Measurements from ENCODE around the gene TOX3. TPM values are rescaled to one million over a fixed set of nuclear protein-coding genes. Genes with fewer than 3 reads are reported as not detected.

The TOX3 gene
- total RNA-seq, 1 donor from 2014 or later: not detected

GRCh38 chr16:52512297-52512987, 34.5 kb downstream of the TOX3 start:
- Mint-ChIP-seq H3K27me3 (ENCODE audit: low read depth) (no peaks in the 10 kb centered on the region), H3K4me1 (ENCODE audit: low read depth) (no peaks in the 10 kb centered on the region), H3K36me3 (ENCODE audit: low read depth) (no peaks in the 10 kb centered on the region), H3K4me3 (ENCODE audit: unreplicated experiment) (no peak overlapping the region), H3K27ac (ENCODE audit: unreplicated experiment) (no peak overlapping the region), H3K9me3 (ENCODE audit: low read depth) (no peaks in the 10 kb centered on the region)
- no peak for TF ChIP-seq CTCF (IDR thresholded peaks at IDR 0.05)
- DNase-seq (ENCODE audit: low spot score): no peak

DNA sequence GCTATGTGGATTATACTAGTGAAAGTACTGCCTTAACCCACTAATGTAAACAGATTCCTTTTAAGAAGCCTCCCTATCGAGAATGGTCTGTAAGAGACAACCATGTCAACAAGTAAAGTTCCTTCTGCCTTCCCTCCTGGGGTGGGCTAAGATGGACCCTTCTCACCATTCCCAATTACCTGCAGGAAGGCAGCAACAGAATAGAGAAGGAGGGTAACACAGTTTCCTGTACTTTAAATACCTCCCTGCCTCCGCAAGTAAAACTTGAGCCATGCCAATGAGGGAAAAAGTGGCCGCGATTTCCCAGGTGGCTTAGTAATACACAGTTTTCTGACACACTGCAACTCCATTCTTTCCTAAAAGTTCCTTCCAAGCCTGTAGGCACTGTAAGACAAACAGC, 45.2 kb downstream of the TOX3 start:
- DNase-seq (ENCODE audit: low spot score): no peak
- H3K36me3 Mint-ChIP-seq (ENCODE audit: low read depth): no peaks in the 10 kb centered on the region
- TF ChIP-seq CTCF (IDR thresholded peaks at IDR 0.05): no peak
- peaks cover 7% of the 10 kb centered on the region for H3K4me1 Mint-ChIP-seq (ENCODE audit: low read depth)
- no peak overlapping the region for H3K27ac Mint-ChIP-seq (ENCODE audit: unreplicated experiment)
- H3K4me3 Mint-ChIP-seq (ENCODE audit: unreplicated experiment): no peak overlapping the region
- H3K9me3 Mint-ChIP-seq (ENCODE audit: low read depth): no peaks in the 10 kb centered on the region
- H3K27me3 Mint-ChIP-seq (ENCODE audit: low read depth): no peaks in the 10 kb centered on the region

DNA sequence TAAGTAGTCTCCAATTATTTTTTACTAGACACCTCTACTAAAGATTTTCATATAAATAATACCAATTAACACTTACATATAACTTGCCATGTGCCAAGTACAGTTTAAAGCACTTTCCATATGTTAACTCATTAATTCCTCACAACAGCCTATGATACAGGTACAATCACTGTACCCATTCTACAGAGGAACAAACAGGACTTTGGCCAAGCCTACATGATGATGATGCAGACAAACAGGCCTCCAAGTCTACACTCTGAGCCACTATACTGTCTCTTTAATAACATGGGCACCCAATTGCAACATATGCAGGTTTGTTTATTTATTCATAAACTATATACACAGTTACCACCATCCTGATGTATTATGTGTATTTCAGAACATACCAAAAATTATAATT, 46.0 kb downstream of the TOX3 start:
- no peak for DNase-seq (ENCODE audit: low spot score)
- Mint-ChIP-seq H3K27me3 (ENCODE audit: low read depth) (no peaks in the 10 kb centered on the region), H3K4me3 (ENCODE audit: unreplicated experiment) (no peak overlapping the region), H3K36me3 (ENCODE audit: low read depth) (no peaks in the 10 kb centered on the region), H3K9me3 (ENCODE audit: low read depth) (no peaks in the 10 kb centered on the region), H3K4me1 (ENCODE audit: low read depth) (peaks cover 7% of the 10 kb centered on the region), H3K27ac (ENCODE audit: unreplicated experiment) (no peak overlapping the region)
- TF ChIP-seq CTCF (IDR thresholded peaks at IDR 0.05): no peak

DNA sequence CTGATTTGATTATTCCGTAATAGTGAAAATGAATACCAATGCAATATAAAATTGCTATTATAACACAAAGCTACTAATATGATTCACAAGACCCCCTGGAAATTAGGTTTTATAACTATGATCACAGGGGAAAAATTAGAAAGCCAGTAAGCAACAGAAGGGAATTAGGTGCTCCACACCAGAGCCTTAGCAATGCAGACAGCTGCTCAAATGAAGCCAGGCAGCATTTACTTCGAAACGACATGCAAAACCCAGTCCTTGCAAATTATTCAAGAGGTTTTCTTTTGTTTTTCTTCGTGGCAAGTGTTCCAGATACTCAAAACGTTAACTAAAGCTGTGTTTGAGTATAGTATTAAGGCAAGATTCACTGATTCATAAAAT, 47.9 kb downstream of the TOX3 start:
- Mint-ChIP-seq H3K4me1 (ENCODE audit: low read depth) (peaks cover 7% of the 10 kb centered on the region), H3K9me3 (ENCODE audit: low read depth) (no peaks in the 10 kb centered on the region), H3K27me3 (ENCODE audit: low read depth) (no peaks in the 10 kb centered on the region)

DNA sequence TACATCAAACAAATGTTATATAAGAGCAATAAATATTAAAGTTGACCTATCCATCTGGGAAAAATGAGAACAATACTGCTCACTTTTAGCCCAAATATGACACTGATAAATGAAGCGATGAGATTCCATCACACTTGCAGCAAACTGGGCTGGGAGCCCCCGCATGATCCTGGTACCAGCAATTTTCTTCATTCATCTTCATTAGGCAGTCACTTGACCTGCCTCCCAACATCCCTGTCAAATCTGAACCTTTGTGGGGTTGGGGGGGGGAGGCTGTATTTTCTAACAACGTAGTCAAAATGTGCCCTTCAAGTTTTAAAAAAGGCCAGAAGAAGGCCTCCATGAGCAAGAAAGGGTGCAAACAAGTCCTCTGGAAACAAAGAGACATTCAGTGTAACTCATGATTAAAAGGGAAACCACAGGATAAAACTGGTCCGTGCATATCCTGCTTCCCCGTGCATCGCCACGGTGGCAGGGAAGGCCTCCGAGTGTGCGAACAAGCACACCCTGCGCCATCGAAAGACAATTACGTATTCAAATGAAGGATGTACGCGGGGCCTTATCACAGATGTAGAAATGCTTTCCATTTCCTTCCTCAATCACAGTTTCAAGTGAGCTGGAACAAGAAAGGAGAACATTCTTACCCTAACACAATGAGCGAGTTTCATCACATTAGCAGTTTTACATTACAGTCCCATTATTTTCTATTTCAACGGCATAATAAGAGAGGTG, 48.4 kb downstream of the TOX3 start:
- Mint-ChIP-seq H3K36me3 (ENCODE audit: low read depth) (no peaks in the 10 kb centered on the region), H3K27ac (ENCODE audit: unreplicated experiment) (no peak overlapping the region), H3K9me3 (ENCODE audit: low read depth) (no peaks in the 10 kb centered on the region), H3K27me3 (ENCODE audit: low read depth) (peaks cover 2% of the 10 kb centered on the region), H3K4me1 (ENCODE audit: low read depth) (peaks cover 7% of the 10 kb centered on the region), H3K4me3 (ENCODE audit: unreplicated experiment) (no peak overlapping the region)
- TF ChIP-seq CTCF (IDR thresholded peaks at IDR 0.05): no peak
- DNase-seq (ENCODE audit: low spot score): no peak

More for the DNA sequence above, 47.9 kb downstream of the TOX3 start:
- H3K27ac Mint-ChIP-seq (ENCODE audit: unreplicated experiment): no peak overlapping the region
- no peak for TF ChIP-seq CTCF (IDR thresholded peaks at IDR 0.05)
- H3K36me3 Mint-ChIP-seq (ENCODE audit: low read depth): no peaks in the 10 kb centered on the region
- no peak overlapping the region for H3K4me3 Mint-ChIP-seq (ENCODE audit: unreplicated experiment)
- no peak for DNase-seq (ENCODE audit: low spot score)

All from chondrocyte (in vitro differentiated cells).